IPS-18a (cell line): ENCODE measurements around the gene TOM1L2.

Experiments
- H3K27ac ChIP-seq: one replicate; pipeline ENCODE4 v1.5.1; 2013; ENCODE audit warnings: low read length
- H3K27me3 ChIP-seq: one replicate; pipeline ENCODE4 v1.6.1; 2013; ENCODE audit warnings: mild to moderate bottlenecking, low read length; ENCODE audit not compliant: control insufficient read depth, insufficient read depth
- H3K36me3 ChIP-seq: one replicate; pipeline ENCODE4 v1.6.1; 2013; ENCODE audit warnings: low read depth, low read length; ENCODE audit not compliant: control insufficient read depth
- H3K4me1 ChIP-seq: one replicate; pipeline ENCODE4 v1.6.1; 2013; ENCODE audit warnings: low read depth, low read length; ENCODE audit not compliant: control insufficient read depth
- H3K4me3 ChIP-seq: one replicate; pipeline ENCODE4 v1.5.1; 2013; ENCODE audit warnings: low read length
- H3K9ac ChIP-seq: one replicate; pipeline ENCODE4 v1.6.1; 2013; ENCODE audit warnings: mild to moderate bottlenecking, low read length, moderate library complexity
- H3K9me3 ChIP-seq: one replicate; pipeline ENCODE4 v1.6.1; 2013; ENCODE audit warnings: low read depth, low read length; ENCODE audit not compliant: control insufficient read depth

TOM1L2 gene

DNA sequence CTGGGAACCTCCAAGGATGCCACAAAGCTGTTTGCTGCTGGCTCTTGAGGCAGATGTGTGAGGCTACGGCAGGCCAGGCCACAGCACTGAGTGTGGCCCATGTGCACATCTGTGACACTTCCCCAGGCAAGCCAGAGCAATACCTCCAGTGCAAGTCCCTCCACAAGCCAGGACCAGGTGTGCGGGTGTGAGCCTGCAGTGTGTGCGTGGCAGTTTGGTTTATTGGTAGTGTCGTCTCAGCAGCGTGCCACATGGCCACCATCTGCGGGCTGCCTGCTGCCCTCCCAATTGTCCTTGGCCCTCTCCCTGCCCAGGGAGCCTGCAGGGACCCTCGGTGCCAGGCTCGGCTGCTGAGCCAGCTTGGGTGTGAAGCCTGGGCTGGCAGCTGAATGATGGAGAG lies 125.6 kb downstream of the TOM1L2 start:
- peaks cover 14% of the 10 kb centered on the region for H3K4me1 ChIP-seq
- H3K9ac ChIP-seq, result no peak overlapping the region
- no peak overlapping the region for H3K4me3 ChIP-seq
- no peaks in the 10 kb centered on the region for H3K36me3 ChIP-seq
- no peak overlapping the region for H3K27ac ChIP-seq
- H3K27me3 ChIP-seq, result no peaks in the 10 kb centered on the region
- no peaks in the 10 kb centered on the region for H3K9me3 ChIP-seq

- Histone ChIP-seq H3K27me3 (no peaks in the 10 kb centered on the region), H3K36me3 (no peaks in the 10 kb centered on the region), H3K27ac (no peak overlapping the region), H3K9ac (no peak overlapping the region), H3K4me1 (peaks cover 14% of the 10 kb centered on the region), H3K9me3 (no peaks in the 10 kb centered on the region), H3K4me3 (no peak overlapping the region)
Observed at GRCh38 chr17:17846003-17846402, 126.2 kb downstream of the TOM1L2 start.

- no peaks in the 10 kb centered on the region for H3K36me3 ChIP-seq
- H3K4me1 ChIP-seq, result peaks cover 14% of the 10 kb centered on the region
- no peak overlapping the region for H3K4me3 ChIP-seq
- no peak overlapping the region for H3K9ac ChIP-seq
- H3K27ac ChIP-seq, result no peak overlapping the region
- no peaks in the 10 kb centered on the region for H3K9me3 ChIP-seq
- no peaks in the 10 kb centered on the region for H3K27me3 ChIP-seq
Observed at GRCh38 chr17:17845046-17845775, 127.0 kb downstream of the TOM1L2 start.

- H3K4me1 ChIP-seq, result peaks cover 14% of the 10 kb centered on the region
- no peaks in the 10 kb centered on the region for H3K36me3 ChIP-seq
- no peaks in the 10 kb centered on the region for H3K9me3 ChIP-seq
- no peak overlapping the region for H3K27ac ChIP-seq
- H3K9ac ChIP-seq, result no peak overlapping the region
- H3K27me3 ChIP-seq, result no peaks in the 10 kb centered on the region
- H3K4me3 ChIP-seq, result no peak overlapping the region
Observed at GRCh38 chr17:17844500-17844899, 127.7 kb downstream of the TOM1L2 start.

DNA sequence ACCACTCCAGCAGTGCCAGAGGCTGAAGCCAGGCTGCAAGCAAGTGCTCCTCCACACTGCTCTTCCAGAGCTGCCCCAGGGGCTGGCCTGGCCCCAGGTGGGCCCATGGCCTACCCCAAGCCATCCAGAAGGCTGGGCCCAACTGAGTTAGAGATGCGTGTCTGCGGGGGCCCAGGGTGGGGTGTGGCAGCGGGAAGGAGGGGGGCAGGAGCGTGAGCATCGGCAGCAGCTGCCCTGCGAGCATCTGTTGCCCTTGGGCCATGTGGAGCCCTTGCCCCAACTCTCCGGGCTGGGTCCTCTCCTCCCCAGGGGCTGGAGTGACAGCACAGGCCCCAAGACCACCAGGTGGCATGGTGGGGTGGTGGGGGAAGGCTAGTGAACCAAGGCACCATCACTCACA lies 128.1 kb downstream of the TOM1L2 start:
- H3K9ac ChIP-seq, result no peak overlapping the region
- H3K27me3 ChIP-seq, result no peaks in the 10 kb centered on the region
- no peaks in the 10 kb centered on the region for H3K36me3 ChIP-seq
- H3K4me1 ChIP-seq, result peaks cover 17% of the 10 kb centered on the region
- H3K4me3 ChIP-seq, result no peak overlapping the region
- no peak overlapping the region for H3K27ac ChIP-seq
- H3K9me3 ChIP-seq, result no peaks in the 10 kb centered on the region

GRCh38 chr17:17843096-17843495 lies 129.1 kb downstream of the TOM1L2 start:
- no peak overlapping the region for H3K27ac ChIP-seq

DNA sequence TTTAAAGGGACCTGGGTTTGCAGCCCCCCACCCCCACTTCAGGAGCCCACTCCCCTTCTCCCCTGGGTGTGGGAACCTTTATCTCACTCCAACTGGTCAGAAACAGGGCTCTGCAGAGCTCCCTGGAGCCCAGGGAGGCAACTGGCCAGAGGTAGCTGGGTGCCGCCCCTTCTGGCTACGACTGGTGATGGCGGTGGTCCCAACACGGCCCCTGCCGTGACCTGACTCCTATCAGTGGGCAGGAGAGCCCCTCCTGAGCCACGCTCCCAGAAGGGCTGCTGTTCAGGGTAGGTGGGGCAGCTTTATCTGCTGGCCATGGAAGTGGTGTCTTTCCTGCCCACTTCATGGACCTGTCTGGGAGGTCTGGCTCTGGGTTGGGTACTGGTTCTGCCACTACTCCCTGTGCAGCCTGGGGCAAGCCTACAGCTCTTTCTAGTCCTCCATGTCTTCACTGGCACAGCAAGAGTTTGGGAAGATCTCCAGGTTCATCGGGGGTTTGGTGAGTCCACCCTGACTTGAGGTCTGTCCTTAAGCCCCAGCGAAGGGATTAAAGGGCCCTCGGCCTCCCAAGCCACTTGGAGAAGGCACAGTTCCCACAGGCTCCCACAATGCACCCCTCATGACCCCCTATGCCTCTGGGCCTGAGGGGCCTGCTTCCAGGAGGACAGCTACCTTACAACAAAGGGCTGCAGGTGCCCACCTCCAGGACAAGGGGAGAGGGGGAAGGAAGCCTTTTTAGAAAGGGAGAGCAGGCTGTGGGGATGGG lies 129.9 kb downstream of the TOM1L2 start:
- Histone ChIP-seq H3K36me3 (no peaks in the 10 kb centered on the region), H3K9ac (no peak overlapping the region), H3K9me3 (no peaks in the 10 kb centered on the region), H3K27ac (no peak overlapping the region), H3K4me3 (no peak overlapping the region), H3K27me3 (no peaks in the 10 kb centered on the region), H3K4me1 (peaks cover 31% of the 10 kb centered on the region)

More at GRCh38 chr17:17843096-17843495, 129.1 kb downstream of the TOM1L2 start:
- Histone ChIP-seq H3K4me3 (no peak overlapping the region), H3K9me3 (no peaks in the 10 kb centered on the region), H3K36me3 (no peaks in the 10 kb centered on the region), H3K4me1 (peaks cover 23% of the 10 kb centered on the region), H3K9ac (no peak overlapping the region), H3K27me3 (no peaks in the 10 kb centered on the region)

GRCh38 chr17:17841601-17842025 lies 130.6 kb downstream of the TOM1L2 start:
- peaks cover 35% of the 10 kb centered on the region for H3K4me1 ChIP-seq

DNA sequence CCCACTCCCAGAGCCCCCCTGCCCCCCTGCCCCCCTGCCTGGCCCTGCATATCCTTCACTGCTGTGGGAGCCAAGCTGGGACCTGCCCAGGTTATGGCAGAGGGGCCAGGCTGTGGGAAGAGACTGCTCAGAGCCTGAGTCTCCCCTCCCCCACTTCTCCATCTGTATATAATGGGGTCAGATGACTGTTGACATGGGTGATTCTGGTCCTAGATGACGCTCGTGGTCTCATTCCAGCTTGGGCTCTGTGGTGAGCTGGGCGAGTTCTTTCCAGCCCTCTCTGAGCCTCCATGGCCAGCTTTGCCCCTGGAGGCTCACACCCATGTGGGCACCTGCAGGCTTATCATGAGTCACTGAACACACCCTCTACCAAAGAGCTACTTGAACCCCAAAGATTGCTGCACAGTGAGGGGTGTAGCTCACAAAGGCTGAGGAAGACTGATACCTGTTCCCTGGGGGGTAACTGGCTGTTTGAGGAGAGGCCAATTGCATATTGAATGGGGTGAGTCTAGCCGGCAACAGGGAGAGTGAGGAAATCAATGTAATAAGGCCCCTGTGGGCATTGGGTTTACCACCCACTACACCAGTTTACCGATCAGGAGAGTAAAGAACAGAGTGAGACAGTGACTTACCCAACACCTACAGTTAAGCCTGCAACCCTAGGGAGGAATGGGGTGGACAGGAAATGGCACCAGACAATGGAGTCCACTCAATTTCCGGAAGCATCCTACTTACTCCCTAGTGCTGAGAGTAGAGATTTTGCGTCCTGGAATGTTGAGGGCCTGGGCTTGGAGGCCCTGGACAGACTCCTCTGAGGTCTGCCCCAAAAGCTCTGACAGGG lies 131.2 kb downstream of the TOM1L2 start:
- Histone ChIP-seq H3K9ac (no peak overlapping the region), H3K27me3 (no peaks in the 10 kb centered on the region), H3K4me3 (peak overlapping the region; percentile 43), H3K36me3 (no peaks in the 10 kb centered on the region), H3K4me1 (peaks cover 35% of the 10 kb centered on the region), H3K27ac (peak overlapping the region; percentile 43), H3K9me3 (no peaks in the 10 kb centered on the region)

More at GRCh38 chr17:17841601-17842025, 130.6 kb downstream of the TOM1L2 start:
- no peaks in the 10 kb centered on the region for H3K9me3 ChIP-seq
- H3K36me3 ChIP-seq, result no peaks in the 10 kb centered on the region
- H3K27ac ChIP-seq, result no peak overlapping the region
- no peak overlapping the region for H3K9ac ChIP-seq
- H3K4me3 ChIP-seq, result no peak overlapping the region
- no peaks in the 10 kb centered on the region for H3K27me3 ChIP-seq

DNA sequence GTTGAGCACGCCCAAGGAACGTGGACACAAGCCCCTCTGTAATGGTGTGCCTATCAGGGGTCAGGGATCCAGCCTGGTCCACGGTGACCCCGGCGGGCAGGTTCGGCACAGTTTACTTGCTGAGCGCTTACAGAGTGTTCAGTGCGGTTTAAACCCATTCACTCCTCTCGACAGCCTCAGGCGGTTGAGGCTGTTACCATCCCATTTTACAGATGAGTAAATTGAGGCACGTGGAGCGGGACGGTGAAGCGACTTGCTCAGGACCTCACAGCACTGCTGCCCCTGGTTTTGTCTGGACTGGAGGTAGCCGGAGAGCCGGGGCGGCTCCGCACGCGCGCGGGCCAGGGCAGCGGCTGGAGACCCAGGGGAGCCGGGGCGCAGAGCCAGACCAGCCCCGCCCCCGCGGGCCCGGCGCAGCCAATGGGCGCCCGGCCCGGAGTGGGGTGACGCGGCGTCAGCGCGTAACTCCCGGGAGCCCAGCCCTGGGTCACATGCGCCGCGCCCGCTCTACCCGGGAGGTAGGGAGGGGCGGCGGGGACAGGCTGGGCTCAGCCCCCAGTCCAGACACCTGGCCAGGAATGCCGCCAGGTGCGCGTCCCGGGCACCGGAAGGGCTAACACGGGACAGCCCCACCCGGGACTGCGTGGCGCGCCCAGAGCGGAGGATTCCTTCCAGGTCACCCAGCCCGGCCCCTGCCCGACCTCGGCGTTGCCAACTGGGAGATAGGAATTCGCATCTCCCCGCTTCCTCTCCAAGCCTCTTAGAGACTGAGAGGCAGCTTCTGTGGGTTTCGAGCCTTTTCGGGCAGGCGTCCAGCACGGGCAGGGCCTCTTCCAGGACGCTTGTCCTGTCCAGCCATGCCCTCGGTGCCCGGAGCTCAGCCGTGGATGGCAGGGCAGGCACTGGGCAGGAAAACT lies 132.2 kb downstream of the TOM1L2 start:
- no peaks in the 10 kb centered on the region for H3K36me3 ChIP-seq
- H3K27me3 ChIP-seq, result no peaks in the 10 kb centered on the region
- H3K9ac ChIP-seq, result peak overlapping the region; percentile 67
- no peaks in the 10 kb centered on the region for H3K9me3 ChIP-seq
- peaks cover 44% of the 10 kb centered on the region for H3K4me1 ChIP-seq
- peak overlapping the region; percentile 43 for H3K4me3 ChIP-seq
- H3K27ac ChIP-seq, result peak overlapping the region; percentile 88
